ENCODE measurements around the gene TRIM50. TPM values are rescaled to one million over a fixed set of nuclear protein-coding genes. Genes with fewer than 3 reads are reported as not detected.
"Not testable (repeated sequence)": the region's sequence is repeated elsewhere in the genome, so short reads cannot be mapped to it uniquely, and the experiment has no call there.

The TRIM50 gene
- 1 to 10 TPM in 3 of 9 donors, under 1 TPM in 4, not detected in 2; 0.24 to 1.9 (median 0.89) TPM for total RNA-seq
- polyA plus RNA-seq, result under 1 TPM in 2 of 3 donors, not detected in 1; 0.27 to 0.56 TPM
- long read RNA-seq, donor 1, result 0 reads
- long read RNA-seq, donor 2, result 0 reads
- long read RNA-seq, donor 3, result 0 reads
- long read RNA-seq, donor 4, partial matches to known transcripts, result 1 of 1 reads
- long read RNA-seq, donor 4, other reads (novel, unspliced or antisense), result 0 of 1 reads
- long read RNA-seq, donor 5, result 0 reads
- long read RNA-seq, donor 6, result 0 reads
- long read RNA-seq, donor 7, result 0 reads
- long read RNA-seq, donor 8, result 0 reads
- long read RNA-seq, donor 9, result 0 reads
- long read RNA-seq, donor 10, result 0 reads

GRCh38 chr7:73327922-73328321 is at the start of gene TRIM50, which contains the start of gene FKBP6:
Gene TRIM50 (minus strand): TSS chr7:73328082. CDS start chr7:73324787, 3,295 bp downstream.
Gene FKBP6 (plus strand): TSS chr7:73328161. CDS start chr7:73328429, 268 bp downstream.
- WGBS, 4 donors, result 88 to 96% (median 92%) methylated on average over 28 to 42 of the region's 43 CpGs
- H3K27me3 ChIP-seq; DNase-seq; H3K27ac ChIP-seq; intact Hi-C loops (cut with DNase I); H3K4me3 ChIP-seq; H3K36me3 ChIP-seq (replicated peaks in 1 of 2); H3K9me3 ChIP-seq (replicated peaks in 1 of 3); H3K4me1 ChIP-seq (replicated peaks in 1 of 2): not testable (repeated sequence)

GRCh38 chr7:73376671-73377412 is 49.0 kb upstream of the TRIM50 start:
- H3K27ac ChIP-seq, result no peak overlapping the region
- no peak for DNase-seq
- no peaks in the 10 kb centered on the region for H3K4me1 ChIP-seq (replicated peaks in 1 of 2)
- H3K9me3 ChIP-seq (replicated peaks in 1 of 3), result no peaks in the 10 kb centered on the region
- intact Hi-C loops (cut with DNase I), result no loop called here
- no peak for TF ChIP-seq POLR2A (IDR thresholded peaks at IDR 0.05)
- no peak for TF ChIP-seq CTCF (IDR thresholded peaks at IDR 0.05)
- H3K4me3 ChIP-seq, result no peak overlapping the region
- WGBS, 4 donors, result 83 to 90% (median 87%) methylated on average over 10 to 20 of the region's 20 CpGs
- no peaks in the 10 kb centered on the region for H3K36me3 ChIP-seq (replicated peaks in 1 of 2)
- H3K27me3 ChIP-seq, result no peaks in the 10 kb centered on the region

GRCh38 chr7:73376262-73376661 is 48.4 kb upstream of the TRIM50 start:
- H3K4me1 ChIP-seq (replicated peaks in 1 of 2); intact Hi-C loops (cut with DNase I); DNase-seq; H3K36me3 ChIP-seq (replicated peaks in 1 of 2); H3K4me3 ChIP-seq; H3K27me3 ChIP-seq; H3K9me3 ChIP-seq (replicated peaks in 1 of 3); H3K27ac ChIP-seq: not testable (repeated sequence)
- WGBS, 4 donors, result 55 to 84% (median 75%) methylated on average over 2 to 4 of the region's 4 CpGs

GRCh38 chr7:73373741-73374140 is 45.9 kb upstream of the TRIM50 start:
- no peaks in the 10 kb centered on the region for H3K4me1 ChIP-seq (replicated peaks in 1 of 2)
- TF ChIP-seq POLR2A (IDR thresholded peaks at IDR 0.05), result no peak
- no peak for TF ChIP-seq CTCF (IDR thresholded peaks at IDR 0.05)
- no peaks in the 10 kb centered on the region for H3K27me3 ChIP-seq
- 90 to 94% (median 91%) methylated on average over 13 of the region's 13 CpGs for WGBS, 4 donors
- H3K27ac ChIP-seq, result no peak overlapping the region
- no peak for DNase-seq
- no peaks in the 10 kb centered on the region for H3K9me3 ChIP-seq (replicated peaks in 1 of 3)
- no peaks in the 10 kb centered on the region for H3K36me3 ChIP-seq (replicated peaks in 1 of 2)
- H3K4me3 ChIP-seq, result no peak overlapping the region
- intact Hi-C loops (cut with DNase I), result no loop called here

GRCh38 chr7:73369622-73370021 is 41.7 kb upstream of the TRIM50 start:
- Histone ChIP-seq H3K4me3 (no peak overlapping the region), H3K27me3 (no peaks in the 10 kb centered on the region), H3K4me1 (replicated peaks in 1 of 2) (no peaks in the 10 kb centered on the region), H3K36me3 (replicated peaks in 1 of 2) (no peaks in the 10 kb centered on the region), H3K9me3 (replicated peaks in 1 of 3) (no peaks in the 10 kb centered on the region), H3K27ac (no peak overlapping the region)
- 82 to 94% (median 91%) methylated on average over 9 of the region's 9 CpGs for whole genome bisulfite sequencing, 4 donors
- no peak for TF ChIP-seq POLR2A (IDR thresholded peaks at IDR 0.05)
- TF ChIP-seq CTCF (IDR thresholded peaks at IDR 0.05), result no peak
- intact Hi-C loops (cut with DNase I), result no loop called here
- DNase-seq, result no peak
